Duodenal mucosa (tissue), 2 donors: ENCODE measurements around the gene MIAT.

Experiments used
- H3K27ac ChIP-seq: one replicate; pipeline ENCODE4 v1.7.0; 2013; ENCODE audit warnings: low read depth, low read length
- H3K27me3 ChIP-seq, 2 donors: one replicate each; pipeline ENCODE4 v1.7.0; 2013; ENCODE audit warnings: low read length in 2 of 2, control low read depth in 1 of 2; ENCODE audit not compliant: insufficient read depth in 2 of 2, control insufficient read depth in 1 of 2
- H3K36me3 ChIP-seq, 2 donors: one replicate each; pipeline ENCODE4 v1.7.0; 2013; ENCODE audit warnings: low read length in 2 of 2, control low read depth in 1 of 2; ENCODE audit not compliant: insufficient read depth in 2 of 2, control insufficient read depth in 1 of 2
- H3K4me1 ChIP-seq, 2 donors: one replicate each; pipeline ENCODE4 v1.7.0; 2013; ENCODE audit warnings: low read length in 2 of 2, control low read depth in 1 of 2; ENCODE audit not compliant: insufficient read depth in 2 of 2, control insufficient read depth in 1 of 2
- H3K4me3 ChIP-seq, 2 donors: one replicate each; pipeline ENCODE4 v1.7.0; 2013; ENCODE audit warnings: low read length in 2 of 2, low read depth in 1 of 2
- H3K9ac ChIP-seq, 2 donors: one replicate each; pipeline ENCODE4 v1.7.0; 2013; ENCODE audit warnings: low read length in 2 of 2, low read depth in 1 of 2
- H3K9me3 ChIP-seq, 2 donors: one replicate each; pipeline ENCODE4 v1.7.0; 2013; ENCODE audit warnings: low read length in 2 of 2, control low read depth in 1 of 2; ENCODE audit not compliant: control insufficient read depth in 1 of 2

Gene MIAT

GRCh38 chr22:26615830-26616435 lies 41.5 kb upstream of the MIAT start:
- Histone ChIP-seq H3K9me3 (no peaks in the 10 kb centered on the region), H3K4me1 (peaks cover 0 to 13% of the 10 kb centered on the region in 2 donors), H3K9ac (no peak overlapping the region), H3K27me3 (no peaks in the 10 kb centered on the region), H3K4me3 (no peak overlapping the region), H3K27ac (no peak overlapping the region), H3K36me3 (no peaks in the 10 kb centered on the region)

GRCh38 chr22:26616650-26617049 lies 40.7 kb upstream of the MIAT start:
- Histone ChIP-seq H3K27me3 (no peaks in the 10 kb centered on the region), H3K36me3 (no peaks in the 10 kb centered on the region), H3K27ac (no peak overlapping the region), H3K4me3 (no peak overlapping the region), H3K9ac (no peak overlapping the region), H3K9me3 (no peaks in the 10 kb centered on the region), H3K4me1 (peaks cover 0 to 13% of the 10 kb centered on the region in 2 donors)

- no peak within 1 kb of the TSS for H3K27ac ChIP-seq
Observed at GRCh38 chr22:26617271-26618199, 39.9 kb upstream of the MIAT start, which contains the start of gene CRYBB1. CRYBB1 (minus strand) TSS chr22:26618027; CDS start chr22:26616319, 1,708 bp downstream.

GRCh38 chr22:26618455-26618854 lies 38.9 kb upstream of the MIAT start:
- H3K27ac ChIP-seq, result no peak overlapping the region
- no peak overlapping the region for H3K9ac ChIP-seq
- H3K27me3 ChIP-seq, result no peaks in the 10 kb centered on the region

More at GRCh38 chr22:26617271-26618199, 39.9 kb upstream of the MIAT start, which contains the start of gene CRYBB1:
- peaks cover 0 to 13% of the 10 kb centered on the region in 2 donors for H3K4me1 ChIP-seq
- no peak within 1 kb of the TSS for H3K9ac ChIP-seq
- H3K9me3 ChIP-seq, result no peaks in the 10 kb centered on the region
- H3K4me3 ChIP-seq, result no peak within 1 kb of the TSS
- H3K27me3 ChIP-seq, result no peaks in the 10 kb centered on the region
- H3K36me3 ChIP-seq, result no peaks in the 10 kb centered on the region

GRCh38 chr22:26619510-26619909 lies 37.9 kb upstream of the MIAT start:
- Histone ChIP-seq H3K9me3 (no peaks in the 10 kb centered on the region), H3K36me3 (no peaks in the 10 kb centered on the region), H3K9ac (no peak overlapping the region), H3K4me1 (peaks cover 0 to 13% of the 10 kb centered on the region in 2 donors), H3K27ac (no peak overlapping the region), H3K27me3 (no peaks in the 10 kb centered on the region), H3K4me3 (no peak overlapping the region)

More at GRCh38 chr22:26618455-26618854, 38.9 kb upstream of the MIAT start:
- Histone ChIP-seq H3K9me3 (no peaks in the 10 kb centered on the region), H3K36me3 (no peaks in the 10 kb centered on the region), H3K4me1 (peaks cover 0 to 13% of the 10 kb centered on the region in 2 donors), H3K4me3 (no peak overlapping the region)

GRCh38 chr22:26620197-26620596 lies 37.2 kb upstream of the MIAT start:
- peaks cover 0 to 13% of the 10 kb centered on the region in 2 donors for H3K4me1 ChIP-seq
- no peak overlapping the region for H3K9ac ChIP-seq
- no peak overlapping the region for H3K4me3 ChIP-seq

GRCh38 chr22:26621663-26622062 lies 35.7 kb upstream of the MIAT start, which contains the start of gene CRYBA4:
CRYBA4 (plus strand) TSS chr22:26621963; CDS start chr22:26622597, 634 bp downstream.
- Histone ChIP-seq H3K27ac (no peak within 1 kb of the TSS), H3K36me3 (no peaks in the 10 kb centered on the region), H3K9me3 (no peaks in the 10 kb centered on the region), H3K27me3 (no peaks in the 10 kb centered on the region), H3K9ac (no peak within 1 kb of the TSS), H3K4me3 (no peak within 1 kb of the TSS), H3K4me1 (peaks cover 0 to 13% of the 10 kb centered on the region in 2 donors)

More at GRCh38 chr22:26620197-26620596, 37.2 kb upstream of the MIAT start:
- Histone ChIP-seq H3K27me3 (no peaks in the 10 kb centered on the region), H3K36me3 (no peaks in the 10 kb centered on the region), H3K9me3 (no peaks in the 10 kb centered on the region), H3K27ac (no peak overlapping the region)

- peaks cover 5 to 9% of the 10 kb centered on the region in 2 donors for H3K4me1 ChIP-seq
- H3K4me3 ChIP-seq, result no peak overlapping the region
- no peaks in the 10 kb centered on the region for H3K9me3 ChIP-seq
- H3K9ac ChIP-seq, result no peak overlapping the region
- no peaks in the 10 kb centered on the region for H3K36me3 ChIP-seq
- no peak overlapping the region for H3K27ac ChIP-seq
- H3K27me3 ChIP-seq, result no peaks in the 10 kb centered on the region
Observed at GRCh38 chr22:26623984-26624383, 33.4 kb upstream of the MIAT start.

- no peaks in the 10 kb centered on the region for H3K27me3 ChIP-seq
- peaks cover 9 to 13% of the 10 kb centered on the region in 2 donors for H3K4me1 ChIP-seq
- no peaks in the 10 kb centered on the region for H3K36me3 ChIP-seq
- H3K9me3 ChIP-seq, result no peaks in the 10 kb centered on the region
- no peak overlapping the region for H3K27ac ChIP-seq
- no peak overlapping the region for H3K9ac ChIP-seq
- H3K4me3 ChIP-seq, result no peak overlapping the region
Observed at GRCh38 chr22:26624803-26625202, 32.6 kb upstream of the MIAT start.
